C4-2B (cell line): Measurements from ENCODE around the gene CPSF6.

Experiments used
- CTCF ChIP-seq: fragments of 450-650 bp; conservative IDR thresholded peaks from 2 replicates; pipeline ENCODE4 v1.5.1; 2017; ENCODE audit warnings: mild to moderate bottlenecking
- ZFX ChIP-seq: fragments of 450-650 bp; IDR thresholded peaks from 2 replicates; pipeline ENCODE4 v1.6.1; 2017

GRCh38 chr12:69243099-69244084 is 4.0 kb downstream of the CPSF6 start:
- TF ChIP-seq CTCF, result no peak
- no peak for TF ChIP-seq ZFX
